OCI-LY3 (cell line): Measurements from ENCODE around the gene CAMTA1.

ENCODE experiments used
- H2AFZ ChIP-seq: fragments of 200-600, 300-600 bp; shearing (Covaris generic); 2 replicates; pipeline ENCODE4 v1.6.0; 2014; ENCODE audit warnings: antibody characterized with exemption, low read depth, low read length
- H3K27ac ChIP-seq: fragments of 200-600, 300-600 bp; sonication (generic); 2 replicates; pipeline ENCODE4 v1.5.1; 2014; ENCODE audit warnings: mild to moderate bottlenecking, low read length, moderate library complexity, mixed read lengths
- H3K27me3 ChIP-seq: fragments of 200-600, 300-600 bp; sonication (generic); 2 replicates; pipeline ENCODE4 v1.6.1; 2014; ENCODE audit warnings: low read depth, low read length, mixed read lengths
- H3K36me3 ChIP-seq: fragments of 200-600, 300-600 bp; sonication (generic); replicated peaks from 2 replicates; pipeline ENCODE3; 2014; ENCODE audit warnings: low read depth, low read length, mixed read lengths
- H3K4me1 ChIP-seq: fragments of 300-600, 200-600 bp; sonication (generic); 2 replicates; pipeline ENCODE4 v1.6.1; 2014; ENCODE audit warnings: low read length, mixed read lengths
- H3K4me2 ChIP-seq: fragments of 200-600, 300-600 bp; sonication (generic); 2 replicates; pipeline ENCODE4 v1.6.1; 2014; ENCODE audit warnings: low read length, mixed read lengths
- H3K4me3 ChIP-seq: fragments of 300-600, 200-600 bp; sonication (generic); 2 replicates; pipeline ENCODE4 v1.5.1; 2014; ENCODE audit warnings: antibody characterized with exemption, mild to moderate bottlenecking, low read length, moderate library complexity
- H3K79me2 ChIP-seq: fragments of 300-600, 200-600 bp; shearing (Covaris generic); 2 replicates; pipeline ENCODE4 v1.6.1; 2014; ENCODE audit warnings: mild to moderate bottlenecking, low read length, mixed read lengths
- H3K9ac ChIP-seq: fragments of 300-600, 200-600 bp; shearing (Covaris generic); 2 replicates; pipeline ENCODE4 v1.6.0; 2014; ENCODE audit warnings: mild to moderate bottlenecking, low read length, moderate library complexity
- H3K9me3 ChIP-seq: fragments of 200-600, 300-600 bp; shearing (Covaris generic); 2 replicates; pipeline ENCODE4 v1.6.1; 2014; ENCODE audit warnings: low read length, mixed read lengths; ENCODE audit not compliant: insufficient read depth
- H4K20me1 ChIP-seq: fragments of 200-600, 300-600 bp; sonication (generic); 2 replicates; pipeline ENCODE4 v1.6.1; 2016; ENCODE audit warnings: low read length, mixed read lengths; ENCODE audit not compliant: insufficient read depth
- CTCF ChIP-seq: fragments of 200-600, 300-600 bp; sonication (generic); IDR thresholded peaks from 2 replicates; pipeline ENCODE4 v1.5.1; 2014; ENCODE audit warnings: antibody characterized with exemption, low read length, low read depth
- EZH2phosphoT487 ChIP-seq: fragments of 200-600 bp; shearing (Covaris generic); IDR thresholded peaks from 2 replicates; pipeline ENCODE4 v1.6.1; 2018; ENCODE audit warnings: antibody characterized with exemption, mixed run types, low read depth

The CAMTA1 gene

GRCh38 chr1:7623842-7624241 lies 838.6 kb downstream of the CAMTA1 start:
- H3K4me3 ChIP-seq, result no peak overlapping the region
- H3K4me2 ChIP-seq, result no peak overlapping the region
- no peak overlapping the region for H3K9ac ChIP-seq
- no peak overlapping the region for H2AFZ ChIP-seq
- H3K9me3 ChIP-seq, result no peaks in the 10 kb centered on the region
- H3K79me2 ChIP-seq, result no peaks in the 10 kb centered on the region
- H3K4me1 ChIP-seq, result no peaks in the 10 kb centered on the region
- no peaks in the 10 kb centered on the region for H3K36me3 ChIP-seq
- no peaks in the 10 kb centered on the region for H4K20me1 ChIP-seq
- peaks cover 42% of the 10 kb centered on the region for H3K27me3 ChIP-seq
- TF ChIP-seq EZH2phosphoT487 (no peak), CTCF (no peak)
- H3K27ac ChIP-seq, result no peak overlapping the region

GRCh38 chr1:7624791-7625355 lies 839.6 kb downstream of the CAMTA1 start:
- H3K9me3 ChIP-seq, result no peaks in the 10 kb centered on the region
- H3K4me3 ChIP-seq, result no peak overlapping the region
- no peaks in the 10 kb centered on the region for H3K79me2 ChIP-seq
- H3K27me3 ChIP-seq, result peaks cover 42% of the 10 kb centered on the region
- H3K4me1 ChIP-seq, result no peaks in the 10 kb centered on the region
- H3K9ac ChIP-seq, result no peak overlapping the region
- no peaks in the 10 kb centered on the region for H4K20me1 ChIP-seq
- H3K27ac ChIP-seq, result no peak overlapping the region
- no peak overlapping the region for H3K4me2 ChIP-seq
- no peak for TF ChIP-seq EZH2phosphoT487
- no peak for TF ChIP-seq CTCF
- no peak overlapping the region for H2AFZ ChIP-seq
- no peaks in the 10 kb centered on the region for H3K36me3 ChIP-seq

GRCh38 chr1:7625401-7625800 lies 840.1 kb downstream of the CAMTA1 start:
- Histone ChIP-seq H3K27ac (no peak overlapping the region), H2AFZ (no peak overlapping the region), H3K4me3 (no peak overlapping the region), H3K79me2 (no peaks in the 10 kb centered on the region), H4K20me1 (no peaks in the 10 kb centered on the region), H3K27me3 (peaks cover 42% of the 10 kb centered on the region), H3K4me1 (no peaks in the 10 kb centered on the region), H3K9ac (no peak overlapping the region), H3K36me3 (no peaks in the 10 kb centered on the region), H3K4me2 (no peak overlapping the region), H3K9me3 (no peaks in the 10 kb centered on the region)
- no peak for TF ChIP-seq CTCF
- TF ChIP-seq EZH2phosphoT487, result no peak

- no peaks in the 10 kb centered on the region for H3K4me1 ChIP-seq
- peaks cover 42% of the 10 kb centered on the region for H3K27me3 ChIP-seq
- no peaks in the 10 kb centered on the region for H3K9me3 ChIP-seq
- H3K27ac ChIP-seq, result no peak overlapping the region
- H3K79me2 ChIP-seq, result no peaks in the 10 kb centered on the region
- no peak overlapping the region for H2AFZ ChIP-seq
- H3K36me3 ChIP-seq, result no peaks in the 10 kb centered on the region
- H4K20me1 ChIP-seq, result no peaks in the 10 kb centered on the region
- no peak overlapping the region for H3K4me2 ChIP-seq
- no peak overlapping the region for H3K9ac ChIP-seq
- TF ChIP-seq EZH2phosphoT487 (no peak), CTCF (no peak)
- H3K4me3 ChIP-seq, result no peak overlapping the region
Measured at GRCh38 chr1:7628273-7628672, 843.0 kb downstream of the CAMTA1 start.
